ENCODE results near the gene PSME2.
A peak's percentile ranks its signal among the peaks of the same experiment; 100 is the strongest.

Gene PSME2, protein sequence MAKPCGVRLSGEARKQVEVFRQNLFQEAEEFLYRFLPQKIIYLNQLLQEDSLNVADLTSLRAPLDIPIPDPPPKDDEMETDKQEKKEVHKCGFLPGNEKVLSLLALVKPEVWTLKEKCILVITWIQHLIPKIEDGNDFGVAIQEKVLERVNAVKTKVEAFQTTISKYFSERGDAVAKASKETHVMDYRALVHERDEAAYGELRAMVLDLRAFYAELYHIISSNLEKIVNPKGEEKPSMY

GRCh38 chr14:24146453-24146977 is at the start of gene PSME2:
Gene PSME2, minus strand, starts transcription at chr14:24146610. Its CDS starts 29 bp downstream, at chr14:24146581.
- DNase-seq = peak; percentile 71

DNA sequence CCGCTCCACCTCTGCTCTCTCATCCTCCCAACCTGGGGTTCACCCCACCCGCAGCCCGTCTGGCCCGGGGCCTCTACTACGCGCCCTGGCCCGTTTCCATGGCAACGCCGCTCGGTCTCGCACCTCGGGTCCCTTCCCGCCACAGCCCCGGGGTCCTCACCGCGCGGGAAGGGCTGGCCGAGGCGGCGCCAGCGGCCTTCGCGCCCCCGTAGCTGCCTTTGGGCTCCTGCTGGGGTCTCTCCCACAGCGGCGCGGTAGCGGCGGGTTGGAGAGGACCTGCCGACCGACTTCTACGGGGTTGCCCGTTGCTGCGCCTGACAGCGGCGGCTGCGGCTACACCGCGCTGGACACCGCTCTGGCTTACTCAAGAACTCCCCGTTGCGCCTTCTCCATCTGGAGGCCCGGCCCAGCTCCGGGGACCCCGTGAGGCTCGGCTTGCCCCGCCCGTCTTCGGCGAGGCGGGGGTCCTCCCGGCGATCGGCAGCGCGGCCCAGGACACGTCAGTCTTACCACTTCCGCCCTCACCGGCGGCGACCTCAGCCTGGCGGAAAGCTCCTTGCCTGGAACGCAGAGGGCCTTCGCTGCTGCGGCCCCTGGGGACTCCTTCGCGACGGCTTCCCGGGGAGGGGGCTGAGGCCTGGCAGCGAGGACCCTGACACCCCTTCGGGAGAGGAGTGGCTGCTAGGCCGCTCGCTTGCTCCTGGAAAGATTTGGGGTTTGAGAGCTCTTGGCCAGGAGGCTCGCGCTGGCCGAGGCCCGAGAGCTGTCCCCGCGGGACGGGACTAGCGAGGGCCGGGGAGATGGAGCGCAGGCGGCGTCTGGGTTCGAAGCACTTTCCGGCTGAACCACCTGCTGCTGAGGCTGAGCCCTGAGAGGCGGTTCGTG is 49.0 kb upstream of the PSME2 start, which contains the start of gene TM9SF1:
Gene TM9SF1, minus strand, starts transcription at position 256 of the 885 bp plus-strand sequence. CDS start 422 bp downstream, outside the sequence.
- peak; percentile 12 for DNase-seq

GRCh38 chr14:24194873-24195185 is 48.4 kb upstream of the PSME2 start:
- DNase-seq = no peak

DNA sequence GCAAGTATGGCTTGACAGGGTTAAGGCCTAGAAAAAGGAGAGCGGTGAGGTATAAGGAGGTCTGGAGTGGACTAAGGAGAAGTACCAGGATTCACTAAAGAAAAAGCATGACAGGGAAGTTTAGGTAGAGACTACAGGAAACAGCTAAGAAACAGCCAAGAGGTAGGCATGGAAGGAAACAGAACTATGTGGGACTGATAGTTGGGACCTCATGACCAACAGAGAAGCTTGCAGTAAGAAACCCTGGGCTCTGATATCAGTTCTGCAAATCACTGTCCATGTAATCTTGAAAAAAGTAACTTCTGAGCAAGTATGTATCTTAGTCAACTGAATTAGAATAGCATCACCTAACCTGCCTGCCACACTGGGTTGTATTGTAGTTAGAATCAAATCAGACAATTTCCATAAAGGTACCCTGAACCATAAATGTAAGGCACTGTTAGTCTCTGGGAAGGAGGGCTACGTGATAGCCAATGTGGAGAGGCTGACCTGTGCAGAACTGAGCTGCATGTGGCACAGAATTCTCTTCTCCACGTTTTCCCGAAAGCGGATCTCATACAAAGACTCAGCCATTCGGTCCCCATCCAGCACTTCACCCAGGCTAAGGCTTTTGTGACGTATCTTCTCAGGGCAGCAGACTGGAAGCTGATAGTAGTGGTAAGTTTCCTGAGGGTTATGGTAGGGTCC is 47.9 kb upstream of the PSME2 start:
- DNase-seq = no peak

DNA sequence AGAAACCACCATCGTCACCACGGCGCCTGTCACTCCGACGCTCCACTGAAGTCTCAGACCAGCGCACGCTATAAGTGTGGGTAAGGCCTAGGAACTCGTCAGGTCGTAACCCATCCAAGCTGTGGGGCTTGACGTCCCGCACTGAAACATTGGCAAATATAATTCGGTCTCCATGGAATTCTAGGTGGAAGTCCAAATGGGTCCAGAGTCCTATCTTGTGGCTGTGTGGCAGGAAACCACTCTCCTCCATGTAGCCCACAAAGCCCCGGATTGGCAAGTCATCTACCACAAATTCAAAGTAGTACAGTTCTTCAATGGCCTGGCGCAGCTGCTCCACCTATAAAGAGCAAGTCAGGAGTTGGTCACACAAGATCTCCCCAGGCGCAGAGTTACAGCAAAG is 46.5 kb upstream of the PSME2 start:
- no peak for DNase-seq

- DNase-seq = no peak
Measured at GRCh38 chr14:24190416-24190815, 44.0 kb upstream of the PSME2 start.

DNA sequence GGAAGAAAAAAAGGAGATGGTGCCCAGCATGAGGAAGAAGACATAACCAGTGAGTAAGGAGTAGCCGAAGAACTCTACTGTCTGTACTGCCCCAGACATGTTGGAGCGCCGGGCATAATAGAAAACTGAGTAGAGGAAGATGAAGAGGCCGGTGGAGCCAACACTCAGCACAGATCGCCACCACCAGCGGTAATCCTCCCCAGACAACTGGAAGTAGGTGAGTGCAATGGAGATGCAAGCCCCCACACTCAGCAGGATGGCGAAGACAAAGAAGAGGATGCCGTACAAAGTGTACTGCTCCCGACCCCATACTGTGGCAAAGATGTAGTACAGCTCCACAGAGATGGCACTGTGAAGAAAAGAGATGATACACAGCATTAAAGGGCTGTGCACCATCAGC is 43.0 kb upstream of the PSME2 start:
- DNase-seq = no peak

DNA sequence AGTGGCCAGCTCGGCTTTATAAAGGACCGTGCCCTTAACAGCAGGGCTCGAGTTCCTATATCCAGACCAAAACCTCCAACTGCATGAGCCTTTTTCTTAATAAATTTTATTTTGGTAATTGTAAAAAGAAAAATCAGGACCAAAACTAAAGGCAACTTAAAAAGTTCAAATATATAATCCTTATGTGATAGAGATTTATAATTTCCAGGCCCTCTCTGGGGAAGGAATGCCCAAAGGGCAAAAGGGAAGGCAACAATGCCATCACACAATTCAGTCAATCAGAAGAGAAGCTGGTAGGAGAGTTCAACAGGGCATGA is 42.6 kb upstream of the PSME2 start:
- no peak for DNase-seq

- peak; percentile 84 for DNase-seq
Measured at GRCh38 chr14:24188251-24189058, 42.0 kb upstream of the PSME2 start, which contains the start of gene IPO4. Gene IPO4, minus strand, starts transcription at chr14:24188816. Its CDS starts 29 bp downstream, at chr14:24188787.

DNA sequence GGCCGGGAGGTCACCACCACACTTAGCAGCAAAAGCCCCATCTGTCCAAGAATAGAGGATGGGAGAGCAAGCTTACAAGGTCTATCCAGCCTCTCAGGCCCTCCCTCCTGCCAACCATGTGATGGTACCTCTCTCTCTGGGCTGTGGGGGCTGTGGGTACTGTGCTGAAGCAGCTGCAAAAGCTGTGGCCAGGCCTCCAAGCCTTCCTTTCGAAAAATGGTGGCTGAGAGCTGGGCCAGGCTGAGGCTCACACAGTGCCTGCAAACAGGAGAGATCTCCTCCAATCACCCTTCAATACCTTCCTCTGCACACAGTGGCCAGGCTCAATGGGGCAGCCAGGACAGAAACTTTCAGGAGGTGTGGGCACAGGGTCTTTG is 41.1 kb upstream of the PSME2 start:
- DNase-seq = no peak

DNA sequence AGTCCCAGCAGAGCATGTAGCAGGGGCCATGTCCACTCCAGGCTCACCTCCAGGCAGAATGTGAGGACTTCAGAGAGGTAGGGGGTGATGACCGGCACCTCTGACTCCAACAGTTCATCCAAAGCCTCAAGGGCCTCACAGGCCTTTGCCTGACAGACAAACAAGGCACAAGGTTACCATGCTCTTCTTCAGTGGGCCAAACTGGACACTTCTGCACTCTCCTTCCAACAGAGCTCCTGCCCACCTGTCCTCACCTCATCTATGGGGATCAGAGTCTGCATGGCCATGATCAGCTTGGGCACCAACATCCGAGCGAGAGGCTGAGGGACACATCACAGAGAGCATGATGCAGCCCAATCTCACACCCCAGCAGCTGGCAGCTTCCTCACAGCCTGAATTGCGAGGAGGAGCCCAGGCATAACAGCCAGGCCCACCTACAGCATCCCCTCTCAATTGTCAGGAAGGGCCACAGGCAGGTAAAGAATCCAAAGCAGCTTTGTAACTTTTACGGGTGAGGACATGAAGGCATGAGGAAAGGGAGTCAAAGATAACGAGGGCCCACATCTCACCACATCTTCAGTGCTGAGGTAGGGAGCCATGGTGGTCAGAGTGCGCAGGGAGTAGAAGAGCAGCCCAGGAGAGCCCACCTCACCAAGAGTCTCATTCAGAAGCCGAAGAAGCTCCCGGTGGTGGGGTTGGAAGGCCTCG is 40.6 kb upstream of the PSME2 start:
- no peak for DNase-seq

- DNase-seq = no peak
Measured at GRCh38 chr14:24185741-24186140, 39.3 kb upstream of the PSME2 start.

DNA sequence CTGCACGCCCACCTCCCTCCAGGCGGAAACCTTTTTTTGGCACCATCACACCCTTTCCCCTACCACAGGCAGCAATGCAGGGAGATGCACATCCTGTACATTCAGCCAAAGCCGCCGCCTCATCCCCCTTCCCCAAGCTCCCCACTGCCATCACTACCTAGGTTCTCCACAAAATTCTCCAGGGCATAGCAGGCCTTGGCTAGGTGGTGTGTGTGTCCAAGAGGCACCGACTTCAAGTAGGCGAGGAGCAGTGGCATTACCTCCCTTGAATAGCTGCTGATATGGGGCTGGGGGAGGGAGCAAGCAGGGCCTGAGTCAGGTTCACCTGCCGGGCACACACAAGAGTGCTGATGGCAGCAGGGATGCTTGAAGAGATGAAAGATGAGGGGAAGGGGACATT is 38.6 kb upstream of the PSME2 start:
- no peak for DNase-seq

- no peak for DNase-seq
Measured at GRCh38 chr14:24184104-24184970, 37.9 kb upstream of the PSME2 start.

- DNase-seq = no peak
Measured at GRCh38 chr14:24183014-24183481, 36.6 kb upstream of the PSME2 start.

- DNase-seq = no peak
Measured at GRCh38 chr14:24182110-24182882, 35.9 kb upstream of the PSME2 start.

GRCh38 chr14:24181371-24182077 is 35.1 kb upstream of the PSME2 start:
- no peak for DNase-seq

- no peak for DNase-seq
Measured at GRCh38 chr14:24179961-24180796, 33.8 kb upstream of the PSME2 start.

Measured in NCI-H2081 treated with DMSO at 0.1 percent for 48 hours (cell line).